Uterus (tissue), 4 donors: ENCODE results near the gene MBD5. TPM values are rescaled to one million over a fixed set of nuclear protein-coding genes. Genes with fewer than 3 reads are reported as not detected.

ENCODE experiments used
- DNase-seq, 2 donors: peaks; one replicate each; pipeline ENCODE4 v3.0.0-alpha.2; 2019 to 2020
- H3K27ac ChIP-seq, 2 donors: fragments of 200-600 bp; sonication (generic); 1 replicate in 1 of 2; 2 replicates in 1 of 2; pipeline ENCODE4 v1.5.1; 2016 to 2018
- H3K27me3 ChIP-seq, 2 donors: fragments of 200-600 bp; sonication (generic); one replicate each; pipeline ENCODE4 v1.5.1; 2018 to 2019; ENCODE audit warnings: control low read depth in 1 of 2
- H3K36me3 ChIP-seq, 2 donors: fragments of 200-600 bp; sonication (generic); one replicate each; pipeline ENCODE4 v1.5.1; 2019; ENCODE audit warnings: control low read depth in 1 of 2
- H3K4me1 ChIP-seq, 2 donors: fragments of 200-600 bp; sonication (generic); one replicate each; pipeline ENCODE4 v1.5.1; 2018 to 2019; ENCODE audit warnings: control low read depth in 1 of 2
- H3K4me3 ChIP-seq, 2 donors: fragments of 200-600 bp; sonication (generic); 1 replicate in 1 of 2; 2 replicates in 1 of 2; pipeline ENCODE4 v1.5.1; 2018 to 2019; ENCODE audit warnings: mild to moderate bottlenecking in 1 of 2
- H3K9me3 ChIP-seq, 2 donors: fragments of 200-600 bp; sonication (generic); one replicate each; pipeline ENCODE4 v1.5.1; 2019; ENCODE audit warnings: control low read depth in 1 of 2
- CTCF ChIP-seq, 4 experiments: fragments of 200-600 bp in 2 of 4; fragments of 450-650 bp in 2 of 4; sonication (generic) in 2 of 4; IDR thresholded peaks; one replicate each; pipeline ENCODE4 v1.5.1; 2016 to 2019; ENCODE audit warnings: antibody characterized with exemption in 4 of 4, mild to moderate bottlenecking in 2 of 4, moderate library complexity in 1 of 4
- POLR2A ChIP-seq, 2 donors: fragments of 450-650 bp; IDR thresholded peaks; one replicate each; pipeline ENCODE4 v1.6.1; 2016; ENCODE audit warnings: antibody characterized with exemption in 2 of 2, mild to moderate bottlenecking in 1 of 2, moderate library complexity in 1 of 2
- intact Hi-C: fragments of 100-400 bp; cut with DNase I; formaldehyde crosslinking; loops from one replicate; pipeline ENCODE4 v1.15.1; 2023; ENCODE audit warnings: low total_unique reads
- total RNA-seq, 4 donors: library from RNA; depleted of rRNA in 3 of 4; stranded (reverse); fragments of >200 nt in 3 of 4; gene quantifications; one replicate each; pipeline versions ENCODE4 v1.1.0 to v1.2.4, GENCODE V29; 2014 to 2023
- donor health status: DM: yes; HTN: yes; CAD: no.

Gene MBD5
- total RNA-seq, 4 donors from 2014 or later = 17.4 to 77.9 (median 51.5) TPM

GRCh38 chr2:148508878-148509287 is 488.0 kb downstream of the MBD5 start:
- no peak for TF ChIP-seq POLR2A (IDR thresholded peaks at IDR 0.05)
- TF ChIP-seq CTCF (IDR thresholded peaks at IDR 0.05) = no peak
- Histone ChIP-seq H3K9me3 (no peaks in the 10 kb centered on the region), H3K27me3 (no peaks in the 10 kb centered on the region), H3K36me3 (no peaks in the 10 kb centered on the region), H3K4me1 (no peaks in the 10 kb centered on the region), H3K4me3 (no peak overlapping the region), H3K27ac (no peak overlapping the region)
- intact Hi-C loops = no loop called here
- DNase-seq = no peak

- intact Hi-C loops = no loop called here
- Histone ChIP-seq H3K9me3 (no peaks in the 10 kb centered on the region), H3K36me3 (no peaks in the 10 kb centered on the region), H3K4me1 (no peaks in the 10 kb centered on the region), H3K27ac (no peak overlapping the region), H3K4me3 (no peak overlapping the region), H3K27me3 (no peaks in the 10 kb centered on the region)
- TF ChIP-seq CTCF (IDR thresholded peaks at IDR 0.05) (peak; percentile 68 to 79 (median 79)), POLR2A (IDR thresholded peaks at IDR 0.05) (no peak)
- DNase-seq = peak; percentile 68 to 74
Measured at GRCh38 chr2:148509288-148509902, 488.5 kb downstream of the MBD5 start.

GRCh38 chr2:148511883-148512282 is 491.0 kb downstream of the MBD5 start:
- H3K27me3 ChIP-seq = no peaks in the 10 kb centered on the region
- no peak overlapping the region for H3K4me3 ChIP-seq
- no peak for DNase-seq
- no peak overlapping the region for H3K27ac ChIP-seq
- no peaks in the 10 kb centered on the region for H3K9me3 ChIP-seq
- no peak for TF ChIP-seq POLR2A (IDR thresholded peaks at IDR 0.05)
- TF ChIP-seq CTCF (IDR thresholded peaks at IDR 0.05) = no peak
- no peaks in the 10 kb centered on the region for H3K36me3 ChIP-seq
- intact Hi-C loops = no loop called here
- no peaks in the 10 kb centered on the region for H3K4me1 ChIP-seq

GRCh38 chr2:148512501-148512900 is 491.6 kb downstream of the MBD5 start:
- H3K27me3 ChIP-seq = no peaks in the 10 kb centered on the region
- TF ChIP-seq POLR2A (IDR thresholded peaks at IDR 0.05) (no peak), CTCF (IDR thresholded peaks at IDR 0.05) (no peak)
- H3K9me3 ChIP-seq = no peaks in the 10 kb centered on the region
- no peak overlapping the region for H3K4me3 ChIP-seq
- H3K27ac ChIP-seq = no peak overlapping the region
- H3K4me1 ChIP-seq = no peaks in the 10 kb centered on the region
- H3K36me3 ChIP-seq = no peaks in the 10 kb centered on the region
- intact Hi-C loops = no loop called here
- DNase-seq = no peak

- H3K36me3 ChIP-seq = no peaks in the 10 kb centered on the region
- TF ChIP-seq POLR2A (IDR thresholded peaks at IDR 0.05) (no peak), CTCF (IDR thresholded peaks at IDR 0.05) (no peak)
- intact Hi-C loops = no loop called here
Measured at GRCh38 chr2:148513427-148513826, 492.5 kb downstream of the MBD5 start.

More at GRCh38 chr2:148513427-148513826, 492.5 kb downstream of the MBD5 start:
- H3K27ac ChIP-seq = no peak overlapping the region
- H3K4me3 ChIP-seq = no peak overlapping the region
- H3K4me1 ChIP-seq = no peaks in the 10 kb centered on the region
- DNase-seq = no peak
- no peaks in the 10 kb centered on the region for H3K9me3 ChIP-seq
- H3K27me3 ChIP-seq = no peaks in the 10 kb centered on the region
